Measurements from ENCODE around the gene DNAH11. TPM values are rescaled to one million over a fixed set of nuclear protein-coding genes. Genes with fewer than 3 reads are reported as not detected.

Gene DNAH11
- total and polyA plus RNA-seq, 2 of the 8 experiments (the other 6 are each of a cell fraction or from before 2014, with no cell fraction given), result 1.8 to 4.9 TPM

DNA sequence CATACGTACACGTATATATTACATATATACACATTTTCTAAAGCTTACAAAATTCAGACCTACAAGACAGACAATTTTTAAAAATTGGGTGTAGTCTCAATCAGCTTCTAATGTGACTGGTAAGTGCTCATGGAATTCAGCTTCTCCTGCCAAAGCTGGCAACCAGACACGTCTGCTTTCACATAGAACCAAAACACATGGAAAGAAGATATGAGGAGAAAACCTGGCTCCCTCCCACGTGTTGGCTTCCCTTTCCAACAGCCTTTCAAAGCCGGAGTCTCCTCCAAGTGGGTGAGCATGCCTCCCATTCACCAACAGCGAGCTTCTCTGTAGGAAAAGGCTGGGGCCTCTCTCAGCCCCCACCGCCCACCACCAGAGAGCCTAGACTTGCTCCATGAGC is 369.5 kb downstream of the DNAH11 start:
- DNase-seq (ENCODE audit: low read depth in 1 of 2, low spot score in 2 of 2), result no peak
- Histone ChIP-seq H3K27me3 (replicated peaks in 1 of 4; ENCODE audit: control insufficient read depth in 3 of 4, extremely low read depth in 1 of 4, insufficient read depth in 3 of 4, low read length in 3 of 4) (no peaks in the 10 kb centered on the region), H2BK15ac (ENCODE audit: low read length) (no peak overlapping the region), H2BK120ac (replicated peaks; ENCODE audit: low read depth, low read length) (no peak overlapping the region), H3K23ac (ENCODE audit: insufficient read length) (no peak overlapping the region), H3K4ac (replicated peaks; ENCODE audit: insufficient read length, low read depth, low read length) (no peak overlapping the region), H4K8ac (ENCODE audit: extremely low read depth, insufficient read depth, low read length) (no peak overlapping the region), H2BK5ac (ENCODE audit: low read depth, low read length) (no peak overlapping the region), H3K79me2 (ENCODE audit: control insufficient read depth in 1 of 2, insufficient read depth in 2 of 2, low read length in 2 of 2) (peaks cover 0 to 17% of the 10 kb centered on the region in 2 experiments; a peak in 2 of 4 replicates), H3K27ac (ENCODE audit: low read depth, low read length) (no peak overlapping the region), H3K4me2 (ENCODE audit: insufficient read depth in 1 of 2, low read depth in 2 of 2, low read length in 2 of 2) (no peak overlapping the region), H3K79me1 (ENCODE audit: low read depth, low read length) (peaks cover 12% of the 10 kb centered on the region), H4K5ac (ENCODE audit: insufficient read length, low read depth, low read length) (no peak overlapping the region), H3K4me3 (ENCODE audit: extremely low read depth in 1 of 4, insufficient read depth in 2 of 4, low read depth in 3 of 4, low read length in 4 of 4) (no peak overlapping the region), H3K9me3 (ENCODE audit: insufficient read depth in 2 of 2, low read depth in 1 of 2, low read length in 1 of 2) (no peaks in the 10 kb centered on the region), H2BK12ac (ENCODE audit: low read depth, low read length) (no peak overlapping the region), H2AFZ (ENCODE audit: low read length) (no peak overlapping the region), H3K4me1 (replicated peaks in 1 of 4; ENCODE audit: control insufficient read depth in 3 of 4, insufficient read depth in 4 of 4, low read length in 3 of 4) (no peaks in the 10 kb centered on the region), H4K91ac (replicated peaks; ENCODE audit: insufficient read length, low read length) (no peak overlapping the region), H4K20me1 (replicated peaks in 1 of 2; ENCODE audit: control insufficient read depth in 1 of 2, insufficient read depth in 2 of 2, low read length in 2 of 2) (peaks cover 0 to 9% of the 10 kb centered on the region in 2 experiments), H3K9ac (replicated peaks in 1 of 4; ENCODE audit: extremely low read depth in 1 of 4, low read depth in 3 of 4, low read length in 3 of 4) (no peak overlapping the region), H3K14ac (ENCODE audit: insufficient read length) (no peak overlapping the region), H3K36me3 (ENCODE audit: control insufficient read depth in 2 of 4, insufficient read depth in 4 of 4, low read length in 3 of 4) (peaks cover 17 to 69% (median 41%) of the 10 kb centered on the region in 4 experiments), H3K23me2 (ENCODE audit: low read depth, low read length) (no peaks in the 10 kb centered on the region), H3K56ac (replicated peaks; ENCODE audit: insufficient read length, low read depth, low read length) (no peak overlapping the region), H3K18ac (ENCODE audit: extremely low read depth, low read length) (no peak overlapping the region), H2BK20ac (ENCODE audit: low read length) (no peak overlapping the region), H2AK5ac (ENCODE audit: low read depth, low read length) (no peak overlapping the region)
- 87 to 100% methylated on average over 1 to 7 of the region's 7 CpGs for WGBS, 2 experiments (ENCODE audit: extremely low coverage in 1 of 2, insufficient coverage in 1 of 2, insufficient read length in 1 of 2, insufficient replicate concordance in 2 of 2, low coverage in 1 of 2, low lambda C conversion rate in 2 of 2, missing lambda C conversion rate in 1 of 2)
- no peak for FAIRE-seq
- CTCF ChIA-PET (ENCODE audit: partially characterized antibody), result interaction anchor here (1.0 to 1.4 kb wide), 3 partner anchors 8 to 89 kb away, joined by 3 to 5 read pairs (median 3); no protein-coding TSS in a partner anchor
- POLR2A ChIA-PET (ENCODE audit: partially characterized antibody), result interaction anchor here (0.8 to 1.3 kb wide), 2 partner anchors 13 to 51 kb away, joined by 3 read pairs; no protein-coding TSS in a partner anchor
- TF ChIP-seq RAD21 (IDR thresholded peaks at IDR 0.05 in 1 of 2, conservative IDR thresholded peaks at IDR 0.05 in 1 of 2; ENCODE audit: low read depth in 2 of 2, low read length in 2 of 2) (no peak), EGR1 (IDR thresholded peaks at IDR 0.05; ENCODE audit: borderline replicate concordance, low read depth, low read length) (no peak), SRF (IDR thresholded peaks at IDR 0.05; ENCODE audit: low read depth, low read length) (no peak), RFX5 (IDR thresholded peaks at IDR 0.05; ENCODE audit: borderline replicate concordance, low read depth, low read length) (no peak), CHD2 (IDR thresholded peaks at IDR 0.05; ENCODE audit: low read length) (no peak), HDAC2 (IDR thresholded peaks at IDR 0.05; ENCODE audit: borderline replicate concordance in 1 of 2, low read depth in 2 of 2, low read length in 2 of 2) (no peak), RXRA (IDR thresholded peaks at IDR 0.05; ENCODE audit: insufficient read depth, low read depth, low read length) (no peak), TAF1 (IDR thresholded peaks at IDR 0.05; ENCODE audit: low read depth, low read length) (no peak), BRCA1 (IDR thresholded peaks at IDR 0.05; ENCODE audit: low read depth, low read length) (no peak), ZNF274 (IDR thresholded peaks at IDR 0.05; ENCODE audit: borderline replicate concordance, extremely low read depth, low read length) (no peak)
- TF ChIP-seq, protein P1, sequence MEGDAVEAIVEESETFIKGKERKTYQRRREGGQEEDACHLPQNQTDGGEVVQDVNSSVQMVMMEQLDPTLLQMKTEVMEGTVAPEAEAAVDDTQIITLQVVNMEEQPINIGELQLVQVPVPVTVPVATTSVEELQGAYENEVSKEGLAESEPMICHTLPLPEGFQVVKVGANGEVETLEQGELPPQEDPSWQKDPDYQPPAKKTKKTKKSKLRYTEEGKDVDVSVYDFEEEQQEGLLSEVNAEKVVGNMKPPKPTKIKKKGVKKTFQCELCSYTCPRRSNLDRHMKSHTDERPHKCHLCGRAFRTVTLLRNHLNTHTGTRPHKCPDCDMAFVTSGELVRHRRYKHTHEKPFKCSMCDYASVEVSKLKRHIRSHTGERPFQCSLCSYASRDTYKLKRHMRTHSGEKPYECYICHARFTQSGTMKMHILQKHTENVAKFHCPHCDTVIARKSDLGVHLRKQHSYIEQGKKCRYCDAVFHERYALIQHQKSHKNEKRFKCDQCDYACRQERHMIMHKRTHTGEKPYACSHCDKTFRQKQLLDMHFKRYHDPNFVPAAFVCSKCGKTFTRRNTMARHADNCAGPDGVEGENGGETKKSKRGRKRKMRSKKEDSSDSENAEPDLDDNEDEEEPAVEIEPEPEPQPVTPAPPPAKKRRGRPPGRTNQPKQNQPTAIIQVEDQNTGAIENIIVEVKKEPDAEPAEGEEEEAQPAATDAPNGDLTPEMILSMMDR (IDR thresholded peaks at IDR 0.05; ENCODE audit: control extremely low read depth in 1 of 3, insufficient read depth in 1 of 3, low read depth in 1 of 3, low read length in 3 of 3), result no peak
